Measurements from ENCODE around the gene VAPB.

Gene VAPB

GRCh38 chr20:58388028-58388601, 914 bp upstream of the VAPB start:
- Histone ChIP-seq H3K36me3 (ENCODE audit: low read depth) (peaks cover 34% of the 10 kb centered on the region), H3K4me1 (ENCODE audit: insufficient read depth, poor library complexity, severe bottlenecking) (peaks cover 28% of the 10 kb centered on the region), H3K27ac (ENCODE audit: poor library complexity, severe bottlenecking) (no peak overlapping the region), H3K4me3 (ENCODE audit: severe bottlenecking) (peak overlapping the region; percentile 65), H3K27me3 (ENCODE audit: insufficient read depth, poor library complexity, severe bottlenecking) (no peaks in the 10 kb centered on the region), H3K9me3 (ENCODE audit: severe bottlenecking) (peaks cover 5% of the 10 kb centered on the region)
- no peak for TF ChIP-seq CTCF (IDR thresholded peaks at IDR 0.05; ENCODE audit: poor library complexity, severe bottlenecking)
- ATAC-seq (ENCODE audit: low read depth) (no peak), DNase-seq (ENCODE audit: low spot score) (no peak)

- Histone ChIP-seq H3K36me3 (ENCODE audit: low read depth) (peaks cover 48% of the 10 kb centered on the region), H3K4me3 (ENCODE audit: severe bottlenecking) (peak overlapping the region; percentile 65), H3K4me1 (ENCODE audit: insufficient read depth, poor library complexity, severe bottlenecking) (peaks cover 30% of the 10 kb centered on the region), H3K27ac (ENCODE audit: poor library complexity, severe bottlenecking) (peak overlapping the region; percentile 68), H3K9me3 (ENCODE audit: severe bottlenecking) (peaks cover 5% of the 10 kb centered on the region), H3K27me3 (ENCODE audit: insufficient read depth, poor library complexity, severe bottlenecking) (no peaks in the 10 kb centered on the region)
- ATAC-seq (ENCODE audit: low read depth) (peak; percentile 42), DNase-seq (ENCODE audit: low spot score) (no peak)
- no peak for TF ChIP-seq CTCF (IDR thresholded peaks at IDR 0.05; ENCODE audit: poor library complexity, severe bottlenecking)
These were observed 417 bp downstream of the VAPB start for GRCh38 chr20:58389324-58389967.

- no peak for TF ChIP-seq CTCF (IDR thresholded peaks at IDR 0.05; ENCODE audit: poor library complexity, severe bottlenecking)
- Histone ChIP-seq H3K27me3 (ENCODE audit: insufficient read depth, poor library complexity, severe bottlenecking) (no peaks in the 10 kb centered on the region), H3K9me3 (ENCODE audit: severe bottlenecking) (peaks cover 5% of the 10 kb centered on the region), H3K4me3 (ENCODE audit: severe bottlenecking) (peak overlapping the region; percentile 65), H3K36me3 (ENCODE audit: low read depth) (peaks cover 52% of the 10 kb centered on the region), H3K27ac (ENCODE audit: poor library complexity, severe bottlenecking) (peak overlapping the region; percentile 68), H3K4me1 (ENCODE audit: insufficient read depth, poor library complexity, severe bottlenecking) (peaks cover 34% of the 10 kb centered on the region)
- ATAC-seq (ENCODE audit: low read depth) (no peak), DNase-seq (ENCODE audit: low spot score) (no peak)
These were observed 1.1 kb downstream of the VAPB start for GRCh38 chr20:58389968-58390658.

- peaks cover 57% of the 10 kb centered on the region for H3K36me3 ChIP-seq (ENCODE audit: low read depth)
- H3K4me3 ChIP-seq (ENCODE audit: severe bottlenecking): no peak overlapping the region
- ATAC-seq (ENCODE audit: low read depth): no peak
- no peak for TF ChIP-seq CTCF (IDR thresholded peaks at IDR 0.05; ENCODE audit: poor library complexity, severe bottlenecking)
- no peak for DNase-seq (ENCODE audit: low spot score)
- H3K27ac ChIP-seq (ENCODE audit: poor library complexity, severe bottlenecking): no peak overlapping the region
- peaks cover 5% of the 10 kb centered on the region for H3K9me3 ChIP-seq (ENCODE audit: severe bottlenecking)
- H3K27me3 ChIP-seq (ENCODE audit: insufficient read depth, poor library complexity, severe bottlenecking): no peaks in the 10 kb centered on the region
- H3K4me1 ChIP-seq (ENCODE audit: insufficient read depth, poor library complexity, severe bottlenecking): peaks cover 30% of the 10 kb centered on the region
These were observed 1.6 kb downstream of the VAPB start for GRCh38 chr20:58390659-58391035.

Measured in RWPE2 (cell line).